ENCODE results near the gene FARS2.
A peak's percentile ranks its signal among the peaks of the same experiment; 100 is the strongest.

GRCh38 chr6:5582762-5583161, 321.4 kb downstream of the FARS2 start:
- TF ChIP-seq CTCF (optimal IDR thresholded peaks at IDR 0.05 in 1 of 3, IDR thresholded peaks at IDR 0.05 in 1 of 3, conservative IDR thresholded peaks at IDR 0.05 in 1 of 3; ENCODE audit: extremely low read depth in 1 of 3, insufficient read depth in 2 of 3, low read length in 3 of 3) (peak in 1 of 3 experiments; percentile 3), EZH2 (IDR thresholded peaks at IDR 0.05; ENCODE audit: low read length) (no peak)
